PC-9 (cell line): ENCODE measurements around the gene FPR1.

ENCODE experiments used
- CTCF ChIP-seq: fragments of 200-600 bp; sonication (generic); conservative IDR thresholded peaks from 2 replicates; pipeline ENCODE4 v1.6.1; 2017; ENCODE audit warnings: mixed run types, antibody characterized with exemption, mild to moderate bottlenecking, moderate library complexity
- EZH2 ChIP-seq: fragments of 200-600 bp; sonication (generic); IDR thresholded peaks from 2 replicates; pipeline ENCODE4 v1.8.0; 2017; ENCODE audit warnings: antibody characterized with exemption, low read depth

DNA sequence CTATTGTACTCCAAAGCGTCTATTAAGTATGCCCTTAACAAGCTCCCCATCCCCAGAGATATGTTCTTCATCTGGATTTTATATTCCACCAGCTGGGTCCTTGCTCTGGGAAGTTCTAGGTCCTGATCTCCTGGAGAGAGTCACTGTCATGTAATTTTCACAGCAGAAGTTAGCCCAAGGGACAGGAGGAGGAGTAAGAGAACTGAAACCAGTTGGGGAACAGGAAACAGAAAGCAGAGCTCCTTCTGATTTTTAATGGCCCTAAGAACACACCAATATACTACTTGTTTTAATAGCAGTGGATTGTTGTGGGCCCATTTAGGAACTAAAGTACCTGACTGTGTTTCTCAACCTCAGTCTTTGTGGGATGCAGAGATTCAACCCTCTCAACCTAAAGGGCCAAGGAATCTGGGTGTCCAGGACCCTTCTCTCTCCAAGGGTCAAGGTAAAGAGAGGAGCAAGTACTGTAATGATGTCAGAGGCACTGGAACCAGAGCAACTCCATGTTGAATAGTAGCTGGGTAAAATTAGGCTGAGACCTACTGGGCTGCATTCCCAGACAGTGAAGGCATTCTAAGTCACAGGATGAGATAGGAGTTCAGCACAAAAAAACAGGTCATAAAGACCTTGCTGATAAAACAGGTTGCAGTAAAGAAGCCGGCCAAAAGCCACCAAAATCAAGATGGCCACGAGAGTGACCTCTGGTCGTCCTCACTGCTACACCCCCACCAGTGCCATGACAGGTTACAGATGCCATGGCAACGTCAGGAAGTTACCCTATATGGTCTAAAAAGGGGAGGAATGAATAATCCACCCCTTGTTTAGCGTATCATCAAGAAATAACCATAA, 35.2 kb upstream of the FPR1 start:
- TF ChIP-seq CTCF (no peak), EZH2 (no peak)
